Endothelial cell (in vitro differentiated cells): Measurements from ENCODE around the gene SVIL. TPM values are rescaled to one million over a fixed set of nuclear protein-coding genes. Genes with fewer than 3 reads are reported as not detected.

Experiments
- DNase-seq: peaks from one replicate; pipeline ENCODE4 v3.0.0; 2021; ENCODE audit warnings: low spot score
- H3K27ac Mint-ChIP-seq: one replicate; pipeline ENCODE4 v1.8.0; 2021; ENCODE audit warnings: mixed read lengths, inconsistent platforms; ENCODE audit not compliant: unreplicated experiment
- H3K27me3 Mint-ChIP-seq: one replicate; pipeline ENCODE4 v1.8.0; 2021; ENCODE audit warnings: mild to moderate bottlenecking, moderate library complexity, mixed read lengths, inconsistent platforms; ENCODE audit not compliant: unreplicated experiment
- H3K36me3 Mint-ChIP-seq: one replicate; pipeline ENCODE4 v1.8.0; 2021; ENCODE audit warnings: mild to moderate bottlenecking, low read depth, mixed read lengths, inconsistent platforms; ENCODE audit not compliant: unreplicated experiment
- H3K4me1 Mint-ChIP-seq: one replicate; pipeline ENCODE4 v1.8.0; 2021; ENCODE audit warnings: mild to moderate bottlenecking, mixed read lengths, inconsistent platforms; ENCODE audit not compliant: unreplicated experiment
- H3K4me3 Mint-ChIP-seq: one replicate; pipeline ENCODE4 v1.8.0; 2021; ENCODE audit warnings: mild to moderate bottlenecking, mixed read lengths, inconsistent platforms; ENCODE audit not compliant: unreplicated experiment
- H3K9me3 Mint-ChIP-seq: one replicate; pipeline ENCODE4 v1.8.0; 2021; ENCODE audit warnings: mixed read lengths, inconsistent platforms; ENCODE audit not compliant: unreplicated experiment
- CTCF ChIP-seq: fragments of 200-600 bp; sonication (generic); IDR thresholded peaks from one replicate; pipeline ENCODE4 v1.5.0; 2021; ENCODE audit warnings: antibody characterized with exemption; ENCODE audit not compliant: unreplicated experiment
- total RNA-seq: library from RNA; stranded (reverse); fragmentation: NEBNext Ultra II Directional; extraction: Animal tissue kit (Norgen Biotek cat#: 25700); gene quantifications from one replicate; pipeline ENCODE4 v1.2.1, GENCODE V29; 2021; ENCODE audit not compliant: unreplicated experiment

SVIL gene
- total RNA-seq, 1 donor from 2014 or later: 125 TPM

- no peaks in the 10 kb centered on the region for H3K9me3 Mint-ChIP-seq
- peak overlapping the region; percentile 25 for H3K27ac Mint-ChIP-seq
- TF ChIP-seq CTCF: no peak
- no peak for DNase-seq
- peaks cover 21% of the 10 kb centered on the region for H3K36me3 Mint-ChIP-seq
- peak overlapping the region; percentile 42 for H3K4me3 Mint-ChIP-seq
- H3K27me3 Mint-ChIP-seq: peaks cover 1% of the 10 kb centered on the region
- peaks cover 32% of the 10 kb centered on the region for H3K4me1 Mint-ChIP-seq
Observed at GRCh38 chr10:29668628-29669027, 33.9 kb upstream of the SVIL start.

GRCh38 chr10:29667191-29667590 is 32.4 kb upstream of the SVIL start:
- Mint-ChIP-seq H3K27ac (peak overlapping the region; percentile 38), H3K36me3 (peaks cover 11% of the 10 kb centered on the region), H3K4me1 (peaks cover 29% of the 10 kb centered on the region), H3K27me3 (peaks cover 1% of the 10 kb centered on the region), H3K9me3 (no peaks in the 10 kb centered on the region), H3K4me3 (no peak overlapping the region)
- TF ChIP-seq CTCF: no peak
- no peak for DNase-seq

GRCh38 chr10:29666201-29666600 is 31.4 kb upstream of the SVIL start:
- H3K4me1 Mint-ChIP-seq: peaks cover 36% of the 10 kb centered on the region
- H3K36me3 Mint-ChIP-seq: peaks cover 11% of the 10 kb centered on the region
- H3K27me3 Mint-ChIP-seq: peaks cover 2% of the 10 kb centered on the region
- H3K9me3 Mint-ChIP-seq: no peaks in the 10 kb centered on the region
- H3K27ac Mint-ChIP-seq: no peak overlapping the region
- H3K4me3 Mint-ChIP-seq: no peak overlapping the region
- DNase-seq: no peak
- no peak for TF ChIP-seq CTCF

- Mint-ChIP-seq H3K27ac (no peak overlapping the region), H3K9me3 (no peaks in the 10 kb centered on the region), H3K27me3 (peaks cover 6% of the 10 kb centered on the region), H3K4me3 (no peak overlapping the region), H3K36me3 (peaks cover 7% of the 10 kb centered on the region), H3K4me1 (peaks cover 33% of the 10 kb centered on the region)
- TF ChIP-seq CTCF: no peak
- DNase-seq: no peak
Observed at GRCh38 chr10:29663718-29664117, 28.9 kb upstream of the SVIL start.

DNA sequence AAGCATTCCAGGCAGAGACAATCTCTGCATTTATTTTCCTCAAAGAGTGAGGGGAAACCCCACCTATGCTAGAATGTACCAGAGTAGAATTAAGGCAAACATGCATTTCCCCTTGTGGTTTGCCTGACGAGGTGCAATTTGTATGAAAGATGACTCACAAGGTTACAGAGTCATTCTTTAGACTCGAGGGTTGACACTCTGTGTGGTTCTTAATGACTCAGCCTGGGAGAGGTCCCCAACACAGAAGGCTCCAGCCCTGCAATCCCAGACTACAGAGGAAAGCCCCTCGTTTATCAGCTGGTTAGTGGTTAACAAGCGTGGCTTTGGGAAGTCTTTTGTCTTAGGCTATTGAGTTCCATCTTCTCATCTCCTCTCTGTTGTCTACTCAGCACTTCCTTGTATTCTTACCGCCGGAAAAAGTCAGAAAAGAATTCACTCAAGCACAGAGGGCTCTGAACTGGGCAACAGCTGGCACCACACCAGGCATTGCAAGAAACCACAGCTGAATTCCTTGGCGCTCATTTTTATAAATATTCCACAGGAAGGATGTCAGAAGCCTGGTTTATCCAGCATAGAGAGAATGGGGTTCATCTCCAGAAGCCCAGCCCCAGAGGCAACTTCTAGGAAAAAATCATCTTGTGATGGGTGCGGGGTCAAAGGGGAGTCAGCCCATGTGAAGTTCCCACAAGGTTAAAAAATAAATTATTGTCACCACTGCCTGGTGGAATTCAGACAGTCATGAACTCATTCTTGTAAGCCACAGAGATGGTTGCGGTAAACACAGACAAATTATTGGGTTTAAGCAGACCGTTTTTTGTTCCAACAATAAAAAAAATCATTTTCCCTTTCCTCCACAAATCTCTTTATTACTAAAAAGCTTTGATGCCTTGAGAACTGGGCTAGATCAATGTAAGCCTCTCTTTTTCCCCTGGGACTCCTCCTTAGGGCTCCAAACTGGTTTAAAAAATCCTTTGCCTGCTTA is 24.5 kb upstream of the SVIL start:
- H3K27me3 Mint-ChIP-seq: peaks cover 8% of the 10 kb centered on the region
- peak overlapping the region; percentile 22 for H3K4me3 Mint-ChIP-seq
- TF ChIP-seq CTCF: no peak
- H3K27ac Mint-ChIP-seq: peak overlapping the region; percentile 89
- peaks cover 13% of the 10 kb centered on the region for H3K9me3 Mint-ChIP-seq
- H3K36me3 Mint-ChIP-seq: peaks cover 45% of the 10 kb centered on the region
- peak; percentile 14 for DNase-seq
- H3K4me1 Mint-ChIP-seq: peaks cover 36% of the 10 kb centered on the region
